PC-9 (cell line): Measurements from ENCODE around the gene BAHD1.

Experiments used
- EZH2 ChIP-seq: fragments of 200-600 bp; sonication (generic); IDR thresholded peaks from 2 replicates; pipeline ENCODE4 v1.8.0; 2017; ENCODE audit warnings: antibody characterized with exemption, low read depth
- TF ChIP-seq, protein P1 (sequence below): fragments of 200-600 bp; sonication (generic); conservative IDR thresholded peaks from 2 replicates; pipeline ENCODE4 v1.6.1; 2017; ENCODE audit warnings: mixed run types, antibody characterized with exemption, mild to moderate bottlenecking, moderate library complexity

DNA sequence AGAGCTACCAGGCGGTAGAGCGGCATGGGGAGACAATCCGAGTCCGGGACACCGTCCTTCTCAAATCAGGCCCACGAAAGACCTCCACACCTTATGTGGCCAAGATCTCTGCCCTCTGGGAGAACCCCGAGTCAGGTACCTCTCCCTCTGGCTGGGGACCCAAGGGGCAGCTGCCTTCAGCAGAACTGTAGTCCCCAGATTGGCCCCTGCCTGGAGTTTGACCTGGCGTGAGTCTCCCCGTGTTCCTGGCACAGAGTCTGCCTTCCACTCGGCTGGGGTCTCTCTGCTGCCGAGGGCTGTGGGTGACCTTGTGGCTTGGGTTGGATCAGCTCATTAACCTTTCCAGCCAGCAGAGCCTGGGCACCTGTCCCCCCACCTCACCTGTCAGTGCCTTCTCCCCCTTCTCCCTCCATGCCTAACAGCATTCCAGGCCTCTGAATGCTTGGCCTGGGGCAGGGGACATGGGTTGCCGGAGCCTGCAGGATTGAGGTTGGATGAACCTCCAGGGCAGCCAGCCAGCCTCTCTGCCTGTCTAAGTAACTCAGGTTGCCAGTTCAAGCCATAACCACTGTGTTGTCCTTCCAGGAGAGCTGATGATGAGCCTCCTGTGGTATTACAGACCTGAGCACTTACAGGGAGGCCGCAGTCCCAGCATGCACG is 23.3 kb downstream of the BAHD1 start:
- TF ChIP-seq, protein P1, sequence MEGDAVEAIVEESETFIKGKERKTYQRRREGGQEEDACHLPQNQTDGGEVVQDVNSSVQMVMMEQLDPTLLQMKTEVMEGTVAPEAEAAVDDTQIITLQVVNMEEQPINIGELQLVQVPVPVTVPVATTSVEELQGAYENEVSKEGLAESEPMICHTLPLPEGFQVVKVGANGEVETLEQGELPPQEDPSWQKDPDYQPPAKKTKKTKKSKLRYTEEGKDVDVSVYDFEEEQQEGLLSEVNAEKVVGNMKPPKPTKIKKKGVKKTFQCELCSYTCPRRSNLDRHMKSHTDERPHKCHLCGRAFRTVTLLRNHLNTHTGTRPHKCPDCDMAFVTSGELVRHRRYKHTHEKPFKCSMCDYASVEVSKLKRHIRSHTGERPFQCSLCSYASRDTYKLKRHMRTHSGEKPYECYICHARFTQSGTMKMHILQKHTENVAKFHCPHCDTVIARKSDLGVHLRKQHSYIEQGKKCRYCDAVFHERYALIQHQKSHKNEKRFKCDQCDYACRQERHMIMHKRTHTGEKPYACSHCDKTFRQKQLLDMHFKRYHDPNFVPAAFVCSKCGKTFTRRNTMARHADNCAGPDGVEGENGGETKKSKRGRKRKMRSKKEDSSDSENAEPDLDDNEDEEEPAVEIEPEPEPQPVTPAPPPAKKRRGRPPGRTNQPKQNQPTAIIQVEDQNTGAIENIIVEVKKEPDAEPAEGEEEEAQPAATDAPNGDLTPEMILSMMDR = no peak
- TF ChIP-seq EZH2 = no peak
